HG03521 (cell line): Measurements from ENCODE around the gene MAP3K10.
"Not testable (repeated sequence)": the region's sequence is repeated elsewhere in the genome, so short reads cannot be mapped to it uniquely, and the experiment has no call there.

Experiments
- ATAC-seq: cut with Tn5 transposase; IDR thresholded peaks from one replicate; pipeline ENCODE4 v1.9.1; 2021; ENCODE audit warnings: mild to moderate bottlenecking, moderate library complexity; ENCODE audit not compliant: unreplicated experiment

Gene MAP3K10

GRCh38 chr19:40190891-40191835, at the start of gene MAP3K10:
MAP3K10 (plus strand) TSS chr19:40191426; CDS start chr19:40192032, 606 bp downstream.
- ATAC-seq, result peak; percentile 72

GRCh38 chr19:40141551-40141950, 49.7 kb upstream of the MAP3K10 start:
- no peak for ATAC-seq

DNA sequence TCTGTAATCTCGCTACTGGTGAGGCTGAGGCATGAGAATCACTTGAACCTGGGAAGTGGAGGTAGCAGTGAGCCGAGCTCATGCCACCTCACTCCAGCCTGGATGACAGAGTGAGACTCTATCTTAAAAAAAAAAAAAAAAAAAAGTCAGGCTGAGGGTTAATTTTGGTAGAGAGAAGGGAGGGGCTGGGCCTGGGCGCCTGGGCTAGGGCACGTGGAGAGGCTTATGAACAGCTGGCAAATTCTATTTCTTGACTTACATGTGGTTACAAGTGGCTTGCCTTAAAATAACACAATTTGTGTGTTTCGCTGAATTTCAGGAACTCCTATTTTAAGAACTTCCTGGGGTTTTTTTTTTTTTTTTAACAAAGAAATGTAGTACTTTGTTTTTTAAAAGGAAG, 47.6 kb upstream of the MAP3K10 start:
- no peak for ATAC-seq

- ATAC-seq, result no peak
These were observed 47.1 kb upstream of the MAP3K10 start for GRCh38 chr19:40144151-40144550.

DNA sequence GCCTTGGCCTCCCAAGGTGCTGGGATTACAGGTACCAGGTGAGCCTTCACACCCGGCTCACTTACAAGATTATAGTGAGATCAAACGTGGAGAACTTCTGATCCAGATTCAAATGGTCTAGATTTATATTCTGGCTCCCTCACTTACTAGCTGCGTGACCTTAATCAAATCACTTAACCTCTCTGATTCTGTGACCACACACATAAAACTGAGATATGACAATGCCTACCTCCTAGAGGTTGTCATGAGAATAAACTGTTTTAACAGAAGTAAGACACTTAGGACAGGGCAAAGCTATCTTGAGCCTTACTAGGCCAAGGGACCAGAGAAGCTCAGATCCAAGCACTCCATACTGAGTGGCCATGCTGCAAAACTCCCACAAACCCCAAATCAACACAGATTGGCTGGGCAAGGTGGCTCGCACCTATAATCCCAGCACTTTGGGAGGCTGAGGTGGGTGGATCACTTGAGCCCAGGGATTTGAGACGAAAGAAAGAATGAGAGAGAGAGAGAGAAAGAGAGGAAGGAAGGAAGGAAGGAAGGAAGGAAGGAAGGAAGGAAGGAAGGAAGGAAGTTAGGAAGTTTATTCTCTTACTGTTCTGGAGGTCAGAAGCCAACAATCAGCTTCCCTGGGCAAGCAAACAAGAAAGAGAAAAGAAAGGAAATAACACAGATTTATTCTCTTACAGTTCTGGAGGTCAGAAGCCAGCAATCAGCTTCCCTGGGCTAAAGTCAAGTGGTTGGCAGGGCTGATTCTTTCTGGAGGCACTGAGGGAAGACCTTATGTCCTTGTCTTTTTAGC, 46.1 kb upstream of the MAP3K10 start:
- no peak for ATAC-seq

DNA sequence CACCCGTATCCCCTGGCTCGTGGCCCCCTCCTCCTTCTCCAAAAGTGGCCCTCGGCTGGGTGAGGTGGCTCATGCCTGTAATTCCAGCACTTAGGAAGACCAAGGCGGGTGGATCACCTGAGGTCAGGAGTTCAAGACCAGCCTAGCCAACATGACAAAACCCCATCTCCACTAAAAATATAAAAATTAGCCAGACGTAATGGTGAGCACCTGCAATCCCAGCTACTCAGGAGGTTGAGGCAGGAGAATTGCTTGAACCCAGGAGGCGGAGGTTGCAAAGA, 45.5 kb upstream of the MAP3K10 start:
- ATAC-seq, result not testable (repeated sequence)

- ATAC-seq, result no peak
These were observed 43.9 kb upstream of the MAP3K10 start for GRCh38 chr19:40147338-40147692.

- no peak for ATAC-seq
These were observed 43.4 kb upstream of the MAP3K10 start for GRCh38 chr19:40147693-40148347.

- ATAC-seq, result no peak
These were observed 41.7 kb upstream of the MAP3K10 start for GRCh38 chr19:40149501-40149900.

DNA sequence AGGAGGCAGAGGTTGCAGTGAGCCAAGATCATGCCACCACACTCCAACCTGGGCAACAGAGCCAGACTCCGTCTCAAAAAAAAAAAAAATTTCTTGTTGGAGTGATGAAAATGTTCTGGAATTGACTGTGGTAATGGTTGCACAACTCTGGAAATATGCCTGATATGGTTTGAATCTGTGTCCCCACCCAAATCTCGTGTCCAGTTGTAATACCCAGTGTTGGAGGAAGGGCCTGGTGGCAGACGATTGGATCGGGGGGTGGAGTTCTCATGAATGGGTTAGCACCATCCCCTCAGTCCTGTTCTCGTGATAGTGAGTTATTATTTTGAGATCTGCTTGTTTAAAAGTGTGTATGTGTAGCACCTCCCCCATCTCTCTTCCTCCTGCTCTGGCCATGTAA, 41.1 kb upstream of the MAP3K10 start:
- ATAC-seq, result no peak

DNA sequence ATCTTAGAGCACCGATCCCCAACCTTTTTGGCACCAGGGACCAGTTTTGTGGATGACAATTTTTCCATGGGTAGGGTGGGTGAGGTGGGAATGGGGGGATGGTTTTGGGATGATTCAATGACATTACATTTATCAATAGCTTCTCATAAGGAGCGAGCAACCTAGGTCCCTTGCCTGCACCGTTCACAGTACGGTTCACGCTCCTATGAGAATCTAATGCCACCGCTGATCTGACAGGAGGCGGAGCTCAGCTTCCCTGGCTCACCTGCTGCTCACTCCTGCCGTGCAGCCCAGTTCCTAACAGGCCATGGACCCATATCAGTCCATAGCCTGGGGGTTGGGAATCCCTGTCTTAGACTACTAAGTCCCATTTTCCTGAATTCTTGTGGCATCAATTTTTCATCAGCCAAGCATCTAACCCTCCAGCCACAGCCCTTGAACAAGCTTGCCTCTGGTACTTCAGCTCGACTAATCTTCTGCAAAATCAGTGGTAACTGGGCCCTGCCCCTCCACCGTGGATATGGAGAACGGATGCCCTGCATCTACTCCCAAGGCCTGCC, 37.0 kb upstream of the MAP3K10 start:
- ATAC-seq, result no peak

DNA sequence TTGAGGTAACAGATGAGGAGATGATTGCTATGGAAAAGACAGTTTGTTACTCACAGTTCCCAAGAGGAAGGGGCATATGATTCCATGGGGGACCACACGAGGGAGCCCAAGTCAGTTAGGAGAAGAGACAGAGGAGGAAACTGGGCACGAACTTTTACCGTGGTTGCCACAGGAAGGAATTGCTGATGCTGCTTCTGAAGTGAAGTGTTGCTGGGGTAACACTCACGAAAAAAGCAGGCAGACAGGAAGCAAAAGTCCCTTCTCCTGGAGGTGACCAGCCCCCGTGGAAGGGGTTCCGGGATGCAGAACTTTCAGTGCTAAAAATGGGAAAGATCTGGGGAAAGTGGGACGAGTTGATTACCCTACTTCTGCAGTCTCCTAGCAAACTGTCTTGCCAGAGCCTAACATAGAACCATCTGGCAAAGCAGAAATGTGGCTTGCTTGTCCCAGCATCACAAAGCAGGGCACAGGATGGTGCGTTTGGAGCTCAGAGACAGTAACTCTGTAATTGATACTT, 35.4 kb upstream of the MAP3K10 start:
- ATAC-seq, result no peak

GRCh38 chr19:40157059-40157458, 34.2 kb upstream of the MAP3K10 start:
- no peak for ATAC-seq

GRCh38 chr19:40159744-40160143, 31.5 kb upstream of the MAP3K10 start:
- ATAC-seq, result no peak

DNA sequence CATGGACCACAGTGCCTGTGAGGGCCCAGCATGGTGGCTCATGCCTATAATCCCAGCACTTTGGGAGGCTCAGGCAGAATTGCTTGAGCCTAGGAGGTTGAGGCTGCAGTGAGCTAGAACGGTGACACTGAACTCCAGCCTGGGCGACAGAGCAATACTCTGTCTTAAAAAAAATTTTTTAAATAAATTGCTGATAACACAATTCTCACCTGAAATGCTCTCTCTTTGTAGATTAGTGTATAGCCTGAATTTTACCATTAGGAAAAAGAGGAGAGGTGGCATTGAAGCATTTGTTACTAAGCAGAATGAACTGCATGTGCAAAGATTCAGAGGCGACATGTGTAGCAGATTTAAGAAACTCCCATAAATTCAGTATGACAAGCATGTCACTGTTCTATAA, 29.1 kb upstream of the MAP3K10 start:
- no peak for ATAC-seq

DNA sequence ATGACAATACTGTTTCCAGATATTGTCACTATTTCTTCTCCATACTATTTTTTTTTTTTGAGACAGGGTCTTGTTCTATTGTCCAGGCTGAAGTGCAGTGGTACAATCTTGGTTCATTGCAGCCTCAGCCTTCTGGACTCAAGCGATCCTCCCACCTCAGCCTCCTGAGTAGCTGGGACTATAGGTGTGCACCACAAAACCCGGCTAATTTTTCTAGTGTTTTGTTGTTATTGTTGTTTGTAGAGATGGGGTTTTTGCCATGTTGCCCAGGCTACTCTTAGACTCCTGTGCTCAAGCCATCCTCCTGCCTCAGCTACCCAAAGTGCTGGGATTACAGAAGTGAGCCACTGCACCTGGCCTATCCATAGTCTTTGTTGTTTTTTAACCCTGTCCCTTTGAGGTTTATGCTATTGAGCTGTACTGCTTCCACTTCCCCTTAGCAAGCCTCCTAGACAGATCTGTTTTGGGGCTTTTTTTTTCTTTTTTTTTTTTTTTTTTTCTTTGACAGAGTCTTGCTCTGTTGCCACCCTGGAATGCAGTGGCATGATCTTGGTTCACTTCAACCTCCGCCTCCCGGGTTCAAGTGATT, 27.6 kb upstream of the MAP3K10 start:
- no peak for ATAC-seq

DNA sequence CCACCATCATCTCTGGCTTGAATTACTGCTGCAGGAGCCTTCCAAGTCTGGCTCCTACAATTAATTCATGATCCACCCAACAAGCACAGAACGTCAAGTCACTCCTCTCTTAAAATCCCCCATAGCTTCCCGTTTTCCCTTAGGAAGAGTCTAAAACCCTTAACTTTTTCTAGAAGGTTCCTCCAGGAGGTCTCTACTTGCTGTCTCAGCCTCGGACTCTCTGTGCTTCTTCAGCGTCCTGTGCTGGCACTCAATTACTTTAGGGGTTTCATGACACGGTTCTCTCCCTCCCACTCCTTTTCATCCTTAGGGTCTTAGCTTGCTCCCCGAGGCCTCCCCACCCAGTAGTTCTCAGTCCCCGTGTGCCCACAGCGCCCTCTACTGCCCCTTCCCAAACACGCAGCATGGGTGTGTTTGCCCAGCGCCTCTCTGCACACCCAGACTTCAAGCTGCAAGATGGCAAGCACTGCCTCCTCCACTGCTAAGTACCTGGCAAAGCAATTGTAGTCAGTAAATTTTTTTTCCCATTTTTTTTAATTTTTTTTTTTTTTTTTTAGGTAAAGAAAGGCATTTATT, 25.8 kb upstream of the MAP3K10 start:
- no peak for ATAC-seq

DNA sequence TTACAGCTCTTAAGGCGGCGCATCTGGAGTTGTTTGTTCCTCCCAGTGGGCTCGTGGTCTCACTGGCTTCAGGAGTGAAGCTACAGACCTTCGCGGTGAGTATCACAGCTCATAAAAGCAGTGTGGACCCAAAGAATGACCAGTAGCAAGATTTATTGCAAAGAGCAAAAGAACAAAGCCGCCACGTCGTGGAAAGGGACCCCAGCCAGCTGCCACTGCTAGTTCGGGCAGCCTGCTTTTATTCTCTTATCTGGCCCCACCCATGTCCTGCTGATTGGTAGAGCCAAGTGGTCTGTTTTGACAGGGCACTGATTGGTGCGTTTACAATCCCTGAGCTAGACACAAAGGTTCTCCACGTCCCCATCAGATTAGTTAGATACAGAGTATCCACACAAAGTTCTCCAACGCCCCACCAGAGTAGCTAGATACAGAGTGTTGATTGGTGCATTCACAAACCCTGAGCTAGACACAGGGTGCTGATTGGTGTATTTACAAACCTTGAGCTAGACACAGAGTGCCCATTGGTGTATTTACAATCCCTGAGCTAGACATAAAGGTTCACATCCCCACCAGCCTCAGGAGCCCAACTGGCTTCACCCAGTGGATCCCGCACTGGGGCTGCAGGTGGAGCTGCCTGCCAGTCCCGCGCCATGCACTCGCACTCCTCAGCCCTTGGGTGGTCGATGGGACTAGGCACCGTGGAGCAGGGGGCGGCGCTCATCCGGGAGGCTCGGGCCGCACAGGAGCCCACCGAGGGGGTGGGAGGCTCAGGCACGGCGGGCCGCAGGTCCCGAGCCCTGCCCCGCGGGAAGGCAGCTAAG, 21.5 kb upstream of the MAP3K10 start:
- not testable (repeated sequence) for ATAC-seq

- ATAC-seq, result not testable (repeated sequence)
These were observed 20.8 kb upstream of the MAP3K10 start for GRCh38 chr19:40170303-40170989.
